Measurements from ENCODE around the gene DSP. TPM values are rescaled to one million over a fixed set of nuclear protein-coding genes. Genes with fewer than 3 reads are reported as not detected.
A peak's percentile ranks its signal among the peaks of the same experiment; 100 is the strongest.

Gene DSP
- total and polyA plus RNA-seq, 7 donors, result 0.10 to 0.49 (median 0.26) TPM

GRCh38 chr6:7540595-7540994 lies 876 bp upstream of the DSP start:
- H3K4me3 ChIP-seq, result no peak overlapping the region
- TF ChIP-seq, protein P1, sequence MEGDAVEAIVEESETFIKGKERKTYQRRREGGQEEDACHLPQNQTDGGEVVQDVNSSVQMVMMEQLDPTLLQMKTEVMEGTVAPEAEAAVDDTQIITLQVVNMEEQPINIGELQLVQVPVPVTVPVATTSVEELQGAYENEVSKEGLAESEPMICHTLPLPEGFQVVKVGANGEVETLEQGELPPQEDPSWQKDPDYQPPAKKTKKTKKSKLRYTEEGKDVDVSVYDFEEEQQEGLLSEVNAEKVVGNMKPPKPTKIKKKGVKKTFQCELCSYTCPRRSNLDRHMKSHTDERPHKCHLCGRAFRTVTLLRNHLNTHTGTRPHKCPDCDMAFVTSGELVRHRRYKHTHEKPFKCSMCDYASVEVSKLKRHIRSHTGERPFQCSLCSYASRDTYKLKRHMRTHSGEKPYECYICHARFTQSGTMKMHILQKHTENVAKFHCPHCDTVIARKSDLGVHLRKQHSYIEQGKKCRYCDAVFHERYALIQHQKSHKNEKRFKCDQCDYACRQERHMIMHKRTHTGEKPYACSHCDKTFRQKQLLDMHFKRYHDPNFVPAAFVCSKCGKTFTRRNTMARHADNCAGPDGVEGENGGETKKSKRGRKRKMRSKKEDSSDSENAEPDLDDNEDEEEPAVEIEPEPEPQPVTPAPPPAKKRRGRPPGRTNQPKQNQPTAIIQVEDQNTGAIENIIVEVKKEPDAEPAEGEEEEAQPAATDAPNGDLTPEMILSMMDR (IDR thresholded peaks at IDR 0.05), result no peak

GRCh38 chr6:7542065-7542873 lies 798 bp downstream of the DSP start:
- DNase-seq (peak in 1 of 2 donors; percentile 23), ATAC-seq (peak in 3 of 4 donors; percentile 21 to 42 (median 27))
- Histone ChIP-seq H3K27me3 (ENCODE audit: insufficient read depth in 3 of 3, low read length in 2 of 3) (peaks cover 0 to 94% (median 33%) of the 10 kb centered on the region in 3 donors), H3K36me3 (ENCODE audit: insufficient read depth in 1 of 2, low read depth in 1 of 2) (no peaks in the 10 kb centered on the region), H3K4me1 (peaks cover 4% of the 10 kb centered on the region), H3K9me3 (no peaks in the 10 kb centered on the region), H3K4me3 (peak overlapping the region; percentile 71), H3K27ac (no peak overlapping the region)
- intact Hi-C loops (cut with DNase I), result no loop called here
- TF ChIP-seq, protein P1 (IDR thresholded peaks at IDR 0.05), result no peak
- WGBS, 3 donors, result 0 to 1% (median 0%) methylated on average over 64 to 80 of the region's 80 CpGs

More at GRCh38 chr6:7540595-7540994, 876 bp upstream of the DSP start:
- Histone ChIP-seq H3K27me3 (ENCODE audit: insufficient read depth in 3 of 3, low read length in 2 of 3) (peaks cover 0 to 98% (median 30%) of the 10 kb centered on the region in 3 donors), H3K9me3 (no peaks in the 10 kb centered on the region), H3K36me3 (ENCODE audit: insufficient read depth in 1 of 2, low read depth in 1 of 2) (no peaks in the 10 kb centered on the region), H3K4me1 (peaks cover 4% of the 10 kb centered on the region), H3K27ac (no peak overlapping the region)
- no peak for ATAC-seq
- intact Hi-C loops (cut with DNase I), result no loop called here
- DNase-seq, result no peak
- WGBS, 3 donors, result 19 to 29% (median 21%) methylated on average over 17 of the region's 17 CpGs

GRCh38 chr6:7542874-7543624 lies 1.6 kb downstream of the DSP start:
- H3K27me3 ChIP-seq (ENCODE audit: insufficient read depth in 3 of 3, low read length in 2 of 3), result peaks cover 0 to 94% (median 33%) of the 10 kb centered on the region in 3 donors
- no peaks in the 10 kb centered on the region for H3K36me3 ChIP-seq (ENCODE audit: insufficient read depth in 1 of 2, low read depth in 1 of 2)
- DNase-seq, result peak; percentile 50 to 53
- TF ChIP-seq, protein P1 (IDR thresholded peaks at IDR 0.05), result no peak
- ATAC-seq, result peak in 1 of 4 donors; percentile 53
- H3K4me3 ChIP-seq, result peak overlapping the region; percentile 71
- H3K27ac ChIP-seq, result no peak overlapping the region
- intact Hi-C loops (cut with DNase I), result no loop called here
- 8 to 10% (median 9%) methylated on average over 32 of the region's 32 CpGs for whole genome bisulfite sequencing, 3 donors
- H3K9me3 ChIP-seq, result no peaks in the 10 kb centered on the region
- peaks cover 4% of the 10 kb centered on the region for H3K4me1 ChIP-seq

- no peak overlapping the region for H3K4me3 ChIP-seq
- no peak overlapping the region for H3K27ac ChIP-seq
- TF ChIP-seq, protein P1 (IDR thresholded peaks at IDR 0.05), result no peak
- no peaks in the 10 kb centered on the region for H3K36me3 ChIP-seq (ENCODE audit: insufficient read depth in 1 of 2, low read depth in 1 of 2)
- ATAC-seq (no peak), DNase-seq (no peak)
- no peaks in the 10 kb centered on the region for H3K9me3 ChIP-seq
- 65 to 70% (median 70%) methylated on average over 13 of the region's 13 CpGs for WGBS, 3 donors
- intact Hi-C loops (cut with DNase I), result no loop called here
- H3K4me1 ChIP-seq, result peaks cover 4% of the 10 kb centered on the region
- peaks cover 3 to 93% (median 30%) of the 10 kb centered on the region in 3 donors for H3K27me3 ChIP-seq (ENCODE audit: insufficient read depth in 3 of 3, low read length in 2 of 3)
Observed at GRCh38 chr6:7543789-7544424, 2.4 kb downstream of the DSP start.

All from psoas muscle (tissue), 8 donors.